CD4-positive, alpha-beta memory T cell (primary cell): Measurements from ENCODE around the gene TINCR. TPM values are rescaled to one million over a fixed set of nuclear protein-coding genes. Genes with fewer than 3 reads are reported as not detected.

Source experiments
- CTCF ChIA-PET: fragments of 350-600 bp; sonication (Branson Sonifier 250); formaldehyde crosslinking; loops from one replicate; lab custom pipeline; 2021; ENCODE audit warnings: inconsistent platforms; ENCODE audit not compliant: partially characterized antibody; lab: Charles Lee
- POLR2A ChIA-PET: fragments of 350-600 bp; sonication (Branson Sonifier 250); formaldehyde crosslinking; loops from one replicate; lab custom pipeline; 2021; ENCODE audit not compliant: partially characterized antibody; lab: Charles Lee
- DNase-seq, 5 donors: peaks; one replicate each; pipeline versions ENCODE4 v3.0.0 to v3.0.0-alpha.2; 2020 to 2022; ENCODE audit warnings: mixed read lengths in 1 of 5
- H3K27ac ChIP-seq: one replicate; pipeline ENCODE4 v1.7.0; 2013; ENCODE audit warnings: low read depth, low read length
- H3K27me3 ChIP-seq: 2 replicates; pipeline ENCODE4 v1.7.0; 2013; ENCODE audit warnings: mild to moderate bottlenecking, low read length, moderate library complexity; ENCODE audit not compliant: insufficient read depth
- H3K36me3 ChIP-seq: 2 replicates; pipeline ENCODE4 v1.7.0; 2013; ENCODE audit warnings: mild to moderate bottlenecking, low read length, moderate library complexity; ENCODE audit not compliant: insufficient read depth
- H3K4me1 ChIP-seq: 2 replicates; pipeline ENCODE4 v1.7.0; 2013; ENCODE audit warnings: mild to moderate bottlenecking, low read length, moderate library complexity; ENCODE audit not compliant: insufficient read depth
- H3K4me3 ChIP-seq, 2 donors: one replicate each; pipeline ENCODE4 v1.7.0; 2013; ENCODE audit warnings: low read length in 2 of 2, mild to moderate bottlenecking in 1 of 2
- H3K9me3 ChIP-seq, 2 donors: one replicate each; pipeline ENCODE4 v1.7.0; 2013; ENCODE audit warnings: low read length in 2 of 2, control low read depth in 1 of 2; ENCODE audit not compliant: control insufficient read depth in 1 of 2
- H3K27ac Mint-ChIP-seq, 7 donors: one replicate each; pipeline ENCODE4 v1.8.0; 2020 to 2021; ENCODE audit warnings: mixed read lengths in 7 of 7, mild to moderate bottlenecking in 6 of 7, inconsistent platforms in 3 of 7, moderate library complexity in 3 of 7
- H3K27me3 Mint-ChIP-seq, 2 donors: one replicate each; pipeline ENCODE4 v1.8.0; 2020 to 2021; ENCODE audit warnings: mixed read lengths in 2 of 2
- H3K36me3 Mint-ChIP-seq, 2 donors: one replicate each; pipeline ENCODE4 v1.8.0; 2020 to 2021; ENCODE audit warnings: mixed read lengths in 2 of 2, inconsistent platforms in 1 of 2, mild to moderate bottlenecking in 1 of 2
- H3K4me1 Mint-ChIP-seq, 4 donors: one replicate each; pipeline ENCODE4 v1.8.0; 2020 to 2021; ENCODE audit warnings: mixed read lengths in 4 of 4, mild to moderate bottlenecking in 1 of 4
- H3K4me3 Mint-ChIP-seq, 8 donors: one replicate each; pipeline ENCODE4 v1.8.0; 2020 to 2021; ENCODE audit warnings: mixed read lengths in 8 of 8, mild to moderate bottlenecking in 7 of 8, moderate library complexity in 6 of 8, inconsistent platforms in 3 of 8
- H3K9me3 Mint-ChIP-seq, 8 donors: one replicate each; pipeline ENCODE4 v1.8.0; 2020 to 2021; ENCODE audit warnings: mixed read lengths in 8 of 8, mild to moderate bottlenecking in 5 of 8, inconsistent platforms in 3 of 8, moderate library complexity in 1 of 8
- intact Hi-C: fragments of 100-400 bp; cut with micrococcal nuclease; formaldehyde crosslinking; loops from one replicate; pipeline ENCODE4 v1.15.1; 2023
- polyA plus RNA-seq, 2 donors: library from polyadenylated mRNA; unstranded; fragments of 300-500 nt; fragmentation: Illumina TruSeq; gene quantifications; one replicate each; pipeline ENCODE4 v1.2.3, GENCODE V29; 2021
- total RNA-seq, 2 experiments: library from RNA; stranded (reverse); gene quantifications; one replicate each; pipeline ENCODE4 v1.2.3, GENCODE V29; 2021

Gene TINCR
- total and polyA plus RNA-seq, 4 experiments from 2014 or later = 0.20 to 1.4 (median 1.4) TPM; not detected in 1

DNA sequence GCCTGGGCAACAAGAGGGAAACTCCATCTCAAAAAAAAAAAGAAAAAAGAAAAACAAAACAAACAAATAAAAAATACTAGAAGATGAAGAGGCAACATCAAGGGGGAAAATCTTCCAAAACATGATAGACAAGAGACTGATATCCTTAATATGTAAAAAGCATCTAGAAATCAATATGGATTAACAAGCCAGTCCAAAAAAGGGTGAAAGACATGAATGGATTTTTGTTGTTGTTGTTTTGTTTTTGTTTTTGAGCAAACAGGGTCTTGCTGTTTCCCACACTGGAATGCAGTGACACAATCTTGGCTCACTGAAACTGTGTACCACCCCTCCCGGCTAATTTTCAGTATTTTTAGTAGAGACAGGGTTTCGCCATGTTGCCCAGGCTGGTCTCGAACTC lies 4.0 kb upstream of the TINCR start:
- Mint-ChIP-seq H3K36me3 (peaks cover 0 to 3% of the 10 kb centered on the region in 2 donors), H3K9me3 (no peaks in the 10 kb centered on the region), H3K27me3 (peaks cover 2 to 3% of the 10 kb centered on the region in 2 donors), H3K27ac (no peak overlapping the region), H3K4me1 (no peaks in the 10 kb centered on the region), H3K4me3 (no peak overlapping the region)
- no peaks in the 10 kb centered on the region for H3K36me3 ChIP-seq
- no peak for DNase-seq
- no peak overlapping the region for H3K4me3 ChIP-seq
- no peaks in the 10 kb centered on the region for H3K4me1 ChIP-seq
- intact Hi-C loops = no loop called here
- peaks cover 4% of the 10 kb centered on the region for H3K27me3 ChIP-seq
- CTCF ChIA-PET = no interaction called here
- no peaks in the 10 kb centered on the region for H3K9me3 ChIP-seq
- POLR2A ChIA-PET = no interaction called here
- no peak overlapping the region for H3K27ac ChIP-seq

DNA sequence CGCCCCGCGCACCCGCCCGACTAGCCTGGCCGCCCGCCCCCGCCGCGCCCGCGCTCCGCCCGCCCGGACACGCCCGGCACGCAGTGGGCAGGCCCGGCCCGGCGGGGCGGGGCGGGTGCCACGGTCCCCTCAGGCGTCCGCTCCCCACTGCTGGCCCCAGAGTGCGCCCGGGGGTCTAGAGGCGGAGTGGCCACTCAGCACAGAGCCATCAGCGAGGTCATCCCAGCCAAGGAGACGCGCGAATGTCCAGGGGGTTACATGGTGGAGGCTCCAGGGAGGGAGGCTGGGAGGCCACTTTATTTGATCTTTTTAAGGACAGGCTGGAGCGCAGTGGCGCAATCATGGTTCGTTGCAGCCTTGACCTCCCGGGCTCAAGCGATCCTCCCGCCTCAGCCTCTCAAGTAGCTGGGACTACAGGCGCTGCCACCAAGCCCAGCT lies 236 bp upstream of the TINCR start:
- Histone ChIP-seq H3K9me3 (no peaks in the 10 kb centered on the region), H3K27ac (no peak overlapping the region), H3K4me3 (no peak overlapping the region), H3K27me3 (peaks cover 10% of the 10 kb centered on the region), H3K36me3 (no peaks in the 10 kb centered on the region), H3K4me1 (no peaks in the 10 kb centered on the region)
- DNase-seq = no peak
- Mint-ChIP-seq H3K27ac (peak overlapping the region in 1 of 7 donors; percentile 24), H3K4me3 (no peak overlapping the region), H3K36me3 (peaks cover 0 to 3% of the 10 kb centered on the region in 2 donors), H3K27me3 (peaks cover 8 to 15% of the 10 kb centered on the region in 2 donors), H3K4me1 (no peaks in the 10 kb centered on the region), H3K9me3 (peaks cover 0 to 2% (median 0%) of the 10 kb centered on the region in 8 donors)
- intact Hi-C loops = no loop called here
- CTCF ChIA-PET = no interaction called here
- POLR2A ChIA-PET = no interaction called here

DNA sequence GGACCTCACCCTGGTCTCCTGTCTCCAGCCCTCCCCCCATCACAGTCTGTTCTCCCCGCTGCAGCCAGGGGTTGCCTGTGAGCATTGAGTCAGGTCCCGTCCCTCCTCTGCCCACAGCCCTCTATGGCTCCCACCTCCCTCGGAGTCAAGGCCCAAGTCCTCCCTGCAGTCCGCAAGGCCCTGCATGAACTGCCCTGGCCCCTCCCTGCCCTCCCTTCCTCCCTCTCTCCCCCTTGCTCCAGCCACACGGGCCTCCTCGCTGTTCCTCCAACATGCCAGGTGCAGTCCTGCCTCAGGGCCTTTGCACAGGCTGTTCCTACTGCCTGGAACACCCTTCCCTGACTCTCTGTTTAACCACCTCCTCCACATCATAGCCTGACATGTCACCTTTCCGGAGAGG lies 2.8 kb downstream of the TINCR start:
- Mint-ChIP-seq H3K9me3 (peaks cover 0 to 19% (median 13%) of the 10 kb centered on the region in 8 donors), H3K36me3 (peaks cover 5 to 7% of the 10 kb centered on the region in 2 donors), H3K4me1 (no peaks in the 10 kb centered on the region), H3K27me3 (peaks cover 9 to 27% of the 10 kb centered on the region in 2 donors), H3K27ac (no peak overlapping the region), H3K4me3 (no peak overlapping the region)
- ChIA-PET POLR2A (no interaction called here), CTCF (no interaction called here)
- H3K27me3 ChIP-seq = peaks cover 10% of the 10 kb centered on the region
- intact Hi-C loops = no loop called here
- no peak overlapping the region for H3K4me3 ChIP-seq
- no peaks in the 10 kb centered on the region for H3K36me3 ChIP-seq
- H3K4me1 ChIP-seq = no peaks in the 10 kb centered on the region
- peaks cover 0 to 8% of the 10 kb centered on the region in 2 donors for H3K9me3 ChIP-seq
- no peak overlapping the region for H3K27ac ChIP-seq
- no peak for DNase-seq

DNA sequence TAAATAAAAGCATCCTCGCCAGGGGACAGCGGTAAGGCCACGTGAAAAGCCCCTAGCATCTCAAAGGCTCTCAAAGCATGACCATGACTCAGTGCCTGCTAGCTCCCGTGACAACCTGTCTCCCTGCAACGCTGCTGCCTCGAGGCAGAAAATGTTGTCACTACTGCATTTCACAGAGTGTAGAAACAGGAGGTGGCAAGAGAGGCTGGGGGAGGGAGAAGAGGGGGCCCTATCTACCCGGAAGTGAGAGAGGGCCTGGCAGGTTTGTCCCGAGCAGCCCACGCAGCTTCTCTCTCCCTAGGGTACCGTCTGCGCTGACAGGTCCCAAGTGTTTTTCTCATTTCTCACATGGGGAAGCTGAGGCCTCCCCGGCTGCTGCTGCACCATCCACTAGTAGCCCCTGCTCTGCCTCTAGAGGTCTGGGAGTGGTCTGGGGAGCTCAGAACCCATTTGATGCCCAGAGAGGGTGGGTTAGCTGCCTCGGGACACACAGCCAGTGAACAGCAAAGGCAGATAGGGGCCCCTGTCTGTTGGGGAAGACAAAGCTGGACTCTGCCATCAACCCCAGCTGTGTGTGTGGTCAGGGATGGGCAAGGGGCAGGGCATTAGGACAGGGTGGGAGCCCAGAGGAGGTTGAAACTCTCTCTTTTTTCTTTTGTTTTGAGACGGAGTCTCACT lies 3.7 kb downstream of the TINCR start:
- H3K27ac ChIP-seq = no peak overlapping the region
- H3K9me3 ChIP-seq = peaks cover 0 to 8% of the 10 kb centered on the region in 2 donors
- H3K27ac Mint-ChIP-seq = no peak overlapping the region
- no peak for DNase-seq
- H3K36me3 Mint-ChIP-seq = peaks cover 5 to 7% of the 10 kb centered on the region in 2 donors
- no peak overlapping the region for H3K4me3 ChIP-seq
- peaks cover 7 to 27% of the 10 kb centered on the region in 2 donors for H3K27me3 Mint-ChIP-seq
- no peaks in the 10 kb centered on the region for H3K36me3 ChIP-seq
- intact Hi-C loops = no loop called here
- ChIA-PET CTCF (no interaction called here), POLR2A (no interaction called here)
- no peaks in the 10 kb centered on the region for H3K4me1 Mint-ChIP-seq
- H3K9me3 Mint-ChIP-seq = peaks cover 0 to 19% (median 13%) of the 10 kb centered on the region in 8 donors
- H3K4me1 ChIP-seq = no peaks in the 10 kb centered on the region
- peaks cover 10% of the 10 kb centered on the region for H3K27me3 ChIP-seq
- H3K4me3 Mint-ChIP-seq = no peak overlapping the region

DNA sequence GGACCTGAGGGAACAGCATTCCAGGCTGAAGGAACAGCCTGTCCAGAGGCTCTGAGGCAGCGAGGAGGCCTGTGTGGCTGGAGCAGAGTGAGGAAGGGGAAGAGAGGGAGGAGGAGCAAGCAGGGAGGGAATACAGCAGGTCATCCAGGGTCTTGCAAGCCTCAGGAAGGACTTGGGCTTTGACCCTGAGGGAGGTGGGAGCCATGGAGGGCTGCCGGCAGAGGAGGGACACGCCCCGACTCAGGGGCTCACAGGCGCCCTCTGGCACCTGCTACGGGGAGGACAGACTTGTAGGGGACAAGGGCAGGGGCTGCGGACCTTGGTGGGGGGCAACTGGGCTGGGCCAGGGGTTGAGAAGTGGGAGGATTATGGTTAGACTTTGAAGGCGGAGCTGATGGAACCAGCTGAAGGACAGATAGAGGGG lies 4.7 kb downstream of the TINCR start:
- intact Hi-C loops = no loop called here
- no peaks in the 10 kb centered on the region for H3K4me1 ChIP-seq
- H3K27me3 Mint-ChIP-seq = peaks cover 7 to 30% of the 10 kb centered on the region in 2 donors
- H3K27me3 ChIP-seq = peaks cover 10% of the 10 kb centered on the region
- peaks cover 0 to 8% of the 10 kb centered on the region in 2 donors for H3K9me3 ChIP-seq
- ChIA-PET POLR2A (no interaction called here), CTCF (no interaction called here)
- H3K27ac ChIP-seq = no peak overlapping the region
- no peak overlapping the region for H3K4me3 ChIP-seq
- peaks cover 5 to 7% of the 10 kb centered on the region in 2 donors for H3K36me3 Mint-ChIP-seq
- DNase-seq = no peak
- no peak overlapping the region for H3K27ac Mint-ChIP-seq
- H3K4me3 Mint-ChIP-seq = no peak overlapping the region
- H3K4me1 Mint-ChIP-seq = no peaks in the 10 kb centered on the region
- H3K9me3 Mint-ChIP-seq = peaks cover 0 to 21% (median 14%) of the 10 kb centered on the region in 8 donors
- H3K36me3 ChIP-seq = no peaks in the 10 kb centered on the region

DNA sequence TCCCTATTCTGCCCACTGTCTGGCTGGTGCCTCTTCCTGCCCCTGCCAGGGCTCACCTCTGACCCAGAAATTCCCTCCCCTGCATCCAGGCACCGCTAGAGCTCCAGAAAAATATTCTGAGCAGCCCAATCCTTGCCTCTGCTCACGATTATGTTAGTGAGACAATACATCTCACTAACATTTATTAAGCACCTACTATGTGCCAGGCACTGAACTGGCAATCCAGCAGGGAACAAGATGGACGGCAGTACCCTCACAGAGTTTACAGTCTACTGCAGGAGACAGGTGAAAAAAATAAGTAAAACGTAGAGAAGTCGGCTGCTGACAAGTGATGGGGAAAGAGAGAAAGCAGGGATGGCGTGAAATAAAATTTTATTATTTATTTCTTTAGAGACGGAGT lies 5.5 kb downstream of the TINCR start:
- H3K27me3 Mint-ChIP-seq = peaks cover 7 to 32% of the 10 kb centered on the region in 2 donors
- Histone ChIP-seq H3K27ac (no peak overlapping the region), H3K27me3 (peaks cover 10% of the 10 kb centered on the region), H3K4me3 (no peak overlapping the region), H3K36me3 (no peaks in the 10 kb centered on the region), H3K4me1 (no peaks in the 10 kb centered on the region), H3K9me3 (peaks cover 0 to 8% of the 10 kb centered on the region in 2 donors)
- no peak overlapping the region for H3K4me3 Mint-ChIP-seq
- intact Hi-C loops = no loop called here
- peaks cover 5 to 7% of the 10 kb centered on the region in 2 donors for H3K36me3 Mint-ChIP-seq
- H3K4me1 Mint-ChIP-seq = no peaks in the 10 kb centered on the region
- DNase-seq = no peak
- H3K9me3 Mint-ChIP-seq = peaks cover 0 to 21% (median 14%) of the 10 kb centered on the region in 8 donors
- ChIA-PET CTCF (no interaction called here), POLR2A (no interaction called here)
- H3K27ac Mint-ChIP-seq = no peak overlapping the region

DNA sequence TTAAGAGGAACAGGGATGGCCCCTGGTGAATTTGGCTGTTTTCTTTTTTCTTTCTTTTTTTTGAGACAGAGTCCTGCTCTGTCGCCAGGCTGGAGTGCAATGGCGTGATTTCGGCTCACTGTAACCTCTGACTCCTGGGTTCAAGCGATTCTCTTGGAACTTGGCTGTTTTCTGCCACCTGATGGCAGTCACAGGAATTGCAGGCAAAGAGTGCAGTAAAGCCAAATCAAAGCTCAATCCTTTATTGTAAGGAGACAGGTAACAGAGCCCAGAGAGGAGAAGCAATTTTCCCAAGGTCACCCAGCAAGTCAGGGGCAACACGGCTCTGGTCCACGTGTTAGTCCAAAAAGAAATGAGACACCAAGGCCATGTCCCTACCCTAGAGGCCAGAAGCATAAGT lies 6.2 kb downstream of the TINCR start:
- Histone ChIP-seq H3K27ac (no peak overlapping the region), H3K27me3 (peaks cover 3% of the 10 kb centered on the region), H3K9me3 (peaks cover 0 to 8% of the 10 kb centered on the region in 2 donors), H3K4me1 (no peaks in the 10 kb centered on the region), H3K36me3 (no peaks in the 10 kb centered on the region), H3K4me3 (no peak overlapping the region)
- Mint-ChIP-seq H3K4me1 (no peaks in the 10 kb centered on the region), H3K27ac (peak overlapping the region in 1 of 7 donors; percentile 43), H3K27me3 (peaks cover 10 to 32% of the 10 kb centered on the region in 2 donors), H3K36me3 (peaks cover 5 to 7% of the 10 kb centered on the region in 2 donors), H3K4me3 (no peak overlapping the region), H3K9me3 (peaks cover 0 to 21% (median 14%) of the 10 kb centered on the region in 8 donors)
- DNase-seq = no peak
- CTCF ChIA-PET = no interaction called here
- POLR2A ChIA-PET = no interaction called here
- intact Hi-C loops = no loop called here
